Keratinocyte (primary cell): ENCODE measurements around the gene GIMAP6. TPM values are rescaled to one million over a fixed set of nuclear protein-coding genes. Genes with fewer than 3 reads are reported as not detected.

Source experiments
- DNase-seq: peaks from one replicate; pipeline ENCODE4 v3.0.0-alpha.2; 2011; ENCODE audit warnings: low read depth, missing footprints, low spot score
- FAIRE-seq: peaks from 2 replicates; lab custom pipeline; 2011; peaks lifted over from hg19 to GRCh38; lab: Jason Lieb, UNC
- H2AFZ ChIP-seq: 2 replicates; pipeline ENCODE4 v1.6.0; 2012; ENCODE audit warnings: low read length, control low read depth, inconsistent platforms; ENCODE audit not compliant: control insufficient read depth
- H3K27ac ChIP-seq: 2 replicates; pipeline ENCODE4 v1.5.1; 2011; ENCODE audit warnings: low read length; ENCODE audit not compliant: control insufficient read depth, insufficient read depth
- H3K27me3 ChIP-seq: 3 replicates; pipeline ENCODE4 v1.6.0; 2011; ENCODE audit warnings: low read length; ENCODE audit not compliant: control insufficient read depth, insufficient read depth; ENCODE audit errors: extremely low read depth
- H3K36me3 ChIP-seq, 2 experiments: 2 replicates in 1 of 2; 3 replicates in 1 of 2; pipeline ENCODE4 v1.5.1; 2011; ENCODE audit warnings: low read length in 2 of 2, mild to moderate bottlenecking in 1 of 2; ENCODE audit not compliant: control insufficient read depth in 2 of 2, insufficient read depth in 2 of 2; ENCODE audit errors: extremely low read depth in 1 of 2
- H3K4me1 ChIP-seq: 3 replicates; pipeline ENCODE4 v1.5.1; 2011; ENCODE audit warnings: low read length; ENCODE audit not compliant: control insufficient read depth, insufficient read depth; ENCODE audit errors: extremely low read depth
- H3K4me2 ChIP-seq: 3 replicates; pipeline ENCODE4 v1.6.0; 2011; ENCODE audit warnings: low read depth, low read length; ENCODE audit not compliant: control insufficient read depth, insufficient read depth; ENCODE audit errors: extremely low read depth
- H3K4me3 ChIP-seq, 3 experiments: fragments of 200-600 bp in 1 of 3; sonication (generic) in 1 of 3; 2 replicates in 2 of 3; 3 replicates in 1 of 3; pipeline ENCODE4 v1.5.1; 2011 to 2016; ENCODE audit warnings: low read length in 3 of 3, mild to moderate bottlenecking in 3 of 3, control low read depth in 2 of 3, inconsistent platforms in 1 of 3, low read depth in 1 of 3, mixed read lengths in 1 of 3, mixed run types in 1 of 3, moderate library complexity in 1 of 3; ENCODE audit not compliant: control insufficient read depth in 2 of 3, insufficient read depth in 2 of 3; ENCODE audit errors: extremely low read depth in 1 of 3
- H3K79me2 ChIP-seq: 2 replicates; pipeline ENCODE4 v1.6.0; 2012; ENCODE audit warnings: low read length; ENCODE audit not compliant: control insufficient read depth, insufficient read depth
- H3K9ac ChIP-seq: 3 replicates; pipeline ENCODE4 v1.6.0; 2011; ENCODE audit warnings: low read length; ENCODE audit not compliant: control insufficient read depth, insufficient read depth; ENCODE audit errors: extremely low read depth
- H3K9me1 ChIP-seq: 3 replicates; pipeline ENCODE4 v1.6.0; 2011; ENCODE audit warnings: low read length; ENCODE audit not compliant: control insufficient read depth, insufficient read depth; ENCODE audit errors: extremely low read depth
- H3K9me3 ChIP-seq: 2 replicates; pipeline ENCODE4 v1.5.1; 2012; ENCODE audit warnings: low read depth, low read length; ENCODE audit not compliant: control insufficient read depth
- H4K20me1 ChIP-seq: 3 replicates; pipeline ENCODE4 v1.6.0; 2011; ENCODE audit warnings: low read length; ENCODE audit not compliant: control insufficient read depth, insufficient read depth; ENCODE audit errors: extremely low read depth
- EZH2 ChIP-seq: IDR thresholded peaks from one replicate; pipeline ENCODE4 v1.6.1; 2012; ENCODE audit warnings: inconsistent platforms, mild to moderate bottlenecking, low read length, moderate library complexity
- dilution Hi-C: fragments of 300-500 bp; cut with MboI; formaldehyde crosslinking; loops from one replicate; pipeline ENCODE4 v1.7.0; 2020; ENCODE audit warnings: low sequenced_read_pairs; ENCODE audit not compliant: extremely low pct_ligation_motif_present
- polyA plus RNA-seq, 5 experiments: library from polyadenylated mRNA; depleted of rRNA in 3 of 5; stranded (reverse) in 3 of 5; stranded (forward) in 1 of 5; unstranded in 1 of 5; fragments of >200 nt; gene quantifications; 1 replicate in 1 of 5; 2 replicates in 3 of 5; 3 replicates in 1 of 5; pipeline versions ENCODE4 v1.2.1 to v1.2.3, GENCODE V29; 2011 to 2012; ENCODE audit warnings: missing spikeins in 2 of 5, low read depth in 1 of 5, low replicate concordance in 1 of 5
- TF ChIP-seq, protein P1 (sequence below), 3 experiments: IDR thresholded peaks in 1 of 3; conservative IDR thresholded peaks in 1 of 3; optimal IDR thresholded peaks in 1 of 3; 2 replicates in 2 of 3; 3 replicates in 1 of 3; pipeline versions ENCODE3 to v1.5.1; 2011; ENCODE audit warnings: low read length in 3 of 3, mild to moderate bottlenecking in 3 of 3, moderate library complexity in 2 of 3, control low read depth in 1 of 3, inconsistent platforms in 1 of 3; ENCODE audit not compliant: insufficient read depth in 2 of 3; ENCODE audit errors: extremely low read depth in 1 of 3

The GIMAP6 gene
- polyA plus RNA-seq, 1 donor (not counting 4 experiments of a cell fraction or from before 2014, with no cell fraction given), result 0.16 TPM

DNA sequence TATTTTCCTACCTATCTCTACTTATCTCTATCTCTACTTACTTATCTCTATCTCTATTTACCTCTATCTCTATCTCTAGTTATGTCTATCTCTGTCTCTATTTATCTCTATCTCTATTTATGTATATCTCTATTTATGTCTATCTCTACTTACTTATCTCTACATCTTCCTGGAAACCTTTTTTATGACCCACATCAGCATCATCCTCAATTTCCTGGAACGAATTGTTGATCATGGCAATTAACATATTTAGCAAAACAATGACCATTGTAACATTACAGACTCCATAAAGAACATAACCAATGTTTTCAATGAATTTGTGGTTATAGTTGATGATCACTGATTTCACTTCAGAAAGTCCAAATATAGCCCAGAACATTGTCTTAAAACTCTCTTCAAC lies 18.3 kb downstream of the GIMAP6 start:
- Histone ChIP-seq H3K27me3 (no peaks in the 10 kb centered on the region), H3K9me3 (no peaks in the 10 kb centered on the region), H3K79me2 (no peaks in the 10 kb centered on the region), H3K9ac (no peak overlapping the region), H3K4me3 (no peak overlapping the region), H3K27ac (no peak overlapping the region), H3K9me1 (no peaks in the 10 kb centered on the region), H3K4me1 (no peaks in the 10 kb centered on the region), H3K4me2 (no peak overlapping the region), H2AFZ (no peak overlapping the region), H3K36me3 (no peaks in the 10 kb centered on the region), H4K20me1 (no peaks in the 10 kb centered on the region)
- dilution Hi-C loops, result no loop called here
- DNase-seq (no peak), FAIRE-seq (no peak)
- TF ChIP-seq, protein P1, sequence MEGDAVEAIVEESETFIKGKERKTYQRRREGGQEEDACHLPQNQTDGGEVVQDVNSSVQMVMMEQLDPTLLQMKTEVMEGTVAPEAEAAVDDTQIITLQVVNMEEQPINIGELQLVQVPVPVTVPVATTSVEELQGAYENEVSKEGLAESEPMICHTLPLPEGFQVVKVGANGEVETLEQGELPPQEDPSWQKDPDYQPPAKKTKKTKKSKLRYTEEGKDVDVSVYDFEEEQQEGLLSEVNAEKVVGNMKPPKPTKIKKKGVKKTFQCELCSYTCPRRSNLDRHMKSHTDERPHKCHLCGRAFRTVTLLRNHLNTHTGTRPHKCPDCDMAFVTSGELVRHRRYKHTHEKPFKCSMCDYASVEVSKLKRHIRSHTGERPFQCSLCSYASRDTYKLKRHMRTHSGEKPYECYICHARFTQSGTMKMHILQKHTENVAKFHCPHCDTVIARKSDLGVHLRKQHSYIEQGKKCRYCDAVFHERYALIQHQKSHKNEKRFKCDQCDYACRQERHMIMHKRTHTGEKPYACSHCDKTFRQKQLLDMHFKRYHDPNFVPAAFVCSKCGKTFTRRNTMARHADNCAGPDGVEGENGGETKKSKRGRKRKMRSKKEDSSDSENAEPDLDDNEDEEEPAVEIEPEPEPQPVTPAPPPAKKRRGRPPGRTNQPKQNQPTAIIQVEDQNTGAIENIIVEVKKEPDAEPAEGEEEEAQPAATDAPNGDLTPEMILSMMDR (optimal IDR thresholded peaks at IDR 0.05 in 1 of 3, IDR thresholded peaks at IDR 0.05 in 1 of 3, conservative IDR thresholded peaks at IDR 0.05 in 1 of 3; ENCODE audit: extremely low read depth in 1 of 3, insufficient read depth in 2 of 3, low read length in 3 of 3), result no peak
- no peak for TF ChIP-seq EZH2

DNA sequence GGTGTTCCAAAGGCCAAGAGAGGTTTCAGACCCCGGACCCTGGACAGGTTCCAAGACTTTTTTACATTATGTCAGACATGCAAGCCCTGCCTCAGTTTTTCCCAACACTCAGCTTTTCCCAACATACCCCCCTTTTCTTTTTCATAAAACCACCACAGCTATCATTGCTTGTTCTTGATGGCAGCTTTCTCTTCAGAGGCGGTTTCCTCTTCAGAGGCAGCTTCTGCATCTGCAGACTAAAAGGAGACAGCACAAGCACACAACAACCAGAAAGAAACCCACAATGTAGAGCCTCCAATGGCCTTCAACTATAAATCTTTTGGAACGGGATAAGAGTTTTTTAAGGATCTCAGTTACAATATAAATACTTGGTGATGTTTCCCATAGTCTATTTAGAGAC lies 19.3 kb downstream of the GIMAP6 start:
- DNase-seq (no peak), FAIRE-seq (no peak)
- TF ChIP-seq, protein P1 (optimal IDR thresholded peaks at IDR 0.05 in 1 of 3, IDR thresholded peaks at IDR 0.05 in 1 of 3, conservative IDR thresholded peaks at IDR 0.05 in 1 of 3; ENCODE audit: extremely low read depth in 1 of 3, insufficient read depth in 2 of 3, low read length in 3 of 3), result no peak
- no peak for TF ChIP-seq EZH2
- no peaks in the 10 kb centered on the region for H3K36me3 ChIP-seq
- no peaks in the 10 kb centered on the region for H3K27me3 ChIP-seq
- no peaks in the 10 kb centered on the region for H4K20me1 ChIP-seq
- dilution Hi-C loops, result no loop called here
- H3K9me3 ChIP-seq, result no peaks in the 10 kb centered on the region
- H3K79me2 ChIP-seq, result no peaks in the 10 kb centered on the region
- no peak overlapping the region for H3K27ac ChIP-seq
- no peaks in the 10 kb centered on the region for H3K4me1 ChIP-seq
- H3K4me2 ChIP-seq, result no peak overlapping the region
- no peak overlapping the region for H3K9ac ChIP-seq
- no peaks in the 10 kb centered on the region for H3K9me1 ChIP-seq
- no peak overlapping the region for H3K4me3 ChIP-seq
- H2AFZ ChIP-seq, result no peak overlapping the region
